Stimulated activated CD4-positive, alpha-beta T cell treated with anti-CD3 and anti-CD28 coated beads, Interleukin-1b, Interleukin-23, amount 100 ng/mL, for 48 hours (primary cell): ENCODE results near the gene C19orf38.
"Not testable (repeated sequence)": the region's sequence is repeated elsewhere in the genome, so short reads cannot be mapped to it uniquely, and the experiment has no call there.

Source experiments
- DNase-seq: peaks from one replicate; pipeline ENCODE4 v3.0.0-alpha.2; 2020

Gene C19orf38

GRCh38 chr19:10852098-10852800 lies 4.0 kb downstream of the C19orf38 start:
- no peak for DNase-seq

GRCh38 chr19:10852941-10853340 lies 4.7 kb downstream of the C19orf38 start:
- no peak for DNase-seq

GRCh38 chr19:10854350-10855089 lies 6.3 kb downstream of the C19orf38 start:
- DNase-seq, result no peak

GRCh38 chr19:10855879-10856522 lies 7.8 kb downstream of the C19orf38 start:
- DNase-seq, result peak; percentile 29

- not testable (repeated sequence) for DNase-seq
Measured at GRCh38 chr19:10856899-10857298, 8.7 kb downstream of the C19orf38 start.

GRCh38 chr19:10858204-10858828 lies 10.1 kb downstream of the C19orf38 start:
- peak; percentile 27 for DNase-seq

- DNase-seq, result peak; percentile 41
Measured at GRCh38 chr19:10861103-10861651, 13.0 kb downstream of the C19orf38 start.

GRCh38 chr19:10862561-10863106 lies 14.4 kb downstream of the C19orf38 start:
- DNase-seq, result no peak

GRCh38 chr19:10863107-10863717 lies 15.0 kb downstream of the C19orf38 start:
- DNase-seq, result no peak

- DNase-seq, result peak; percentile 83
Measured at GRCh38 chr19:10864538-10864899, 16.3 kb downstream of the C19orf38 start.

- no peak for DNase-seq
Measured at GRCh38 chr19:10866495-10866894, 18.3 kb downstream of the C19orf38 start.

- no peak for DNase-seq
Measured at GRCh38 chr19:10868872-10869547, 20.8 kb downstream of the C19orf38 start.

- DNase-seq, result not testable (repeated sequence)
Measured at GRCh38 chr19:10869872-10870311, 21.7 kb downstream of the C19orf38 start.

GRCh38 chr19:10870501-10870954 lies 22.3 kb downstream of the C19orf38 start:
- DNase-seq, result no peak

GRCh38 chr19:10870955-10871603 lies 22.9 kb downstream of the C19orf38 start, which contains the start of gene CARM1:
TSS of gene CARM1 (plus strand) at chr19:10871553. CDS start at chr19:10871703, 150 bp downstream.
- DNase-seq, result peak; percentile 99

GRCh38 chr19:10871711-10872545 lies 23.7 kb downstream of the C19orf38 start:
- peak; percentile 26 for DNase-seq

- no peak for DNase-seq
Measured at GRCh38 chr19:10872546-10873107, 24.4 kb downstream of the C19orf38 start.

- DNase-seq, result no peak
Measured at GRCh38 chr19:10874024-10874423, 25.8 kb downstream of the C19orf38 start.

GRCh38 chr19:10876459-10877240 lies 28.4 kb downstream of the C19orf38 start:
- no peak for DNase-seq
